Measurements from ENCODE around the gene RGL2. TPM values are rescaled to one million over a fixed set of nuclear protein-coding genes. Genes with fewer than 3 reads are reported as not detected.
A peak's percentile ranks its signal among the peaks of the same experiment; 100 is the strongest.

RGL2 gene
- total and polyA plus RNA-seq, 10 donors: 73.3 to 212 (median 142) TPM

GRCh38 chr6:33279257-33279695 is 19.5 kb downstream of the RGL2 start:
- Histone ChIP-seq H3K27ac (peak overlapping the region in 6 of 8 donors; percentile 95 to 99 (median 98)), H3K27me3 (replicated peaks in 1 of 7) (no peaks in the 10 kb centered on the region), H3K36me3 (peaks cover 0 to 86% (median 64%) of the 10 kb centered on the region in 6 donors), H3K4me1 (peaks cover 45 to 73% (median 62%) of the 10 kb centered on the region in 6 donors), H3K9me3 (no peaks in the 10 kb centered on the region), H3K4me3 (peak overlapping the region in 3 of 8 donors; percentile 6 to 80 (median 8))
- WGBS, 5 donors: 64 to 84% (median 72%) methylated on average over 11 to 13 of the region's 13 CpGs
- TF ChIP-seq POLR2AphosphoS5 (IDR thresholded peaks at IDR 0.05): peak; percentile 55 to 70 (median 61)
- TF ChIP-seq POLR2A (IDR thresholded peaks at IDR 0.05): no peak
- intact Hi-C loops (cut with DNase I; ENCODE audit: low total_unique reads): no loop called here
- DNase-seq: peak; percentile 80

GRCh38 chr6:33278810-33279209 is 19.9 kb downstream of the RGL2 start:
- TF ChIP-seq POLR2AphosphoS5 (IDR thresholded peaks at IDR 0.05): no peak
- TF ChIP-seq POLR2A (IDR thresholded peaks at IDR 0.05): no peak
- TF ChIP-seq, protein P1, sequence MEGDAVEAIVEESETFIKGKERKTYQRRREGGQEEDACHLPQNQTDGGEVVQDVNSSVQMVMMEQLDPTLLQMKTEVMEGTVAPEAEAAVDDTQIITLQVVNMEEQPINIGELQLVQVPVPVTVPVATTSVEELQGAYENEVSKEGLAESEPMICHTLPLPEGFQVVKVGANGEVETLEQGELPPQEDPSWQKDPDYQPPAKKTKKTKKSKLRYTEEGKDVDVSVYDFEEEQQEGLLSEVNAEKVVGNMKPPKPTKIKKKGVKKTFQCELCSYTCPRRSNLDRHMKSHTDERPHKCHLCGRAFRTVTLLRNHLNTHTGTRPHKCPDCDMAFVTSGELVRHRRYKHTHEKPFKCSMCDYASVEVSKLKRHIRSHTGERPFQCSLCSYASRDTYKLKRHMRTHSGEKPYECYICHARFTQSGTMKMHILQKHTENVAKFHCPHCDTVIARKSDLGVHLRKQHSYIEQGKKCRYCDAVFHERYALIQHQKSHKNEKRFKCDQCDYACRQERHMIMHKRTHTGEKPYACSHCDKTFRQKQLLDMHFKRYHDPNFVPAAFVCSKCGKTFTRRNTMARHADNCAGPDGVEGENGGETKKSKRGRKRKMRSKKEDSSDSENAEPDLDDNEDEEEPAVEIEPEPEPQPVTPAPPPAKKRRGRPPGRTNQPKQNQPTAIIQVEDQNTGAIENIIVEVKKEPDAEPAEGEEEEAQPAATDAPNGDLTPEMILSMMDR (IDR thresholded peaks at IDR 0.05 in 8 of 11, conservative IDR thresholded peaks at IDR 0.05 in 3 of 11): no peak
- peaks cover 0 to 86% (median 64%) of the 10 kb centered on the region in 6 donors for H3K36me3 ChIP-seq
- no peaks in the 10 kb centered on the region for H3K27me3 ChIP-seq (replicated peaks in 1 of 7)
- no peaks in the 10 kb centered on the region for H3K9me3 ChIP-seq
- DNase-seq: peak; percentile 68
- peaks cover 50 to 78% (median 66%) of the 10 kb centered on the region in 6 donors for H3K4me1 ChIP-seq
- H3K27ac ChIP-seq: peak overlapping the region in 7 of 8 donors; percentile 94 to 99 (median 97)
- WGBS, 5 donors: 75 to 98% (median 89%) methylated on average over 3 of the region's 3 CpGs
- H3K4me3 ChIP-seq: peak overlapping the region in 3 of 8 donors; percentile 80 to 86 (median 80)
- intact Hi-C loops (cut with DNase I; ENCODE audit: low total_unique reads): no loop called here

DNA sequence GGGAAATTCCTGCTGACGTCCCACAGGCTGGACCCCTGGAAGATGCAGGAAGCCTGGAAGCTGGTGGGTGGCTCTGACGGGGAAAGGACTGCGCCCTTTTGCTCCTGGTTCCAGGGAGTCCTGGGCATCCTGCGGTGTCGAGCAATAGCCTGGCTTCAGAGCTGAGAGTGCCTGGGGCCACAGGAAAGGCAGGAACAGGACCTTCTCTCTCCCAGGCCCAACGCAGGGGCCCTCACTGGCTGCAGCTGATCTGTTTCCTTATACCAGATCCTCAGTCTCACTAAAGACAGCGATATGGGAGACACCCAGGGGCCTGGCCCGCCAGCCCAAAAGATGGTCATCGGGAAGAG is 20.4 kb downstream of the RGL2 start:
- DNase-seq: no peak
- H3K27me3 ChIP-seq (replicated peaks in 1 of 7): no peaks in the 10 kb centered on the region
- no peak for TF ChIP-seq POLR2AphosphoS5 (IDR thresholded peaks at IDR 0.05)
- TF ChIP-seq, protein P1 (IDR thresholded peaks at IDR 0.05 in 8 of 11, conservative IDR thresholded peaks at IDR 0.05 in 3 of 11): no peak
- no peak for TF ChIP-seq POLR2A (IDR thresholded peaks at IDR 0.05)
- peaks cover 54 to 83% (median 71%) of the 10 kb centered on the region in 6 donors for H3K4me1 ChIP-seq
- intact Hi-C loops (cut with DNase I; ENCODE audit: low total_unique reads): no loop called here
- peak overlapping the region in 5 of 8 donors; percentile 74 to 86 (median 80) for H3K4me3 ChIP-seq
- WGBS, 5 donors: 75 to 85% (median 80%) methylated on average over 8 to 9 of the region's 9 CpGs
- peak overlapping the region; percentile 94 to 99 (median 97) for H3K27ac ChIP-seq
- no peaks in the 10 kb centered on the region for H3K9me3 ChIP-seq
- H3K36me3 ChIP-seq: peaks cover 0 to 86% (median 62%) of the 10 kb centered on the region in 6 donors

GRCh38 chr6:33277663-33278391 is 20.9 kb downstream of the RGL2 start:
- 12 to 40% (median 25%) methylated on average over 29 to 39 of the region's 39 CpGs for WGBS, 5 donors
- peaks cover 59 to 88% (median 76%) of the 10 kb centered on the region in 6 donors for H3K4me1 ChIP-seq

More at GRCh38 chr6:33277663-33278391, 20.9 kb downstream of the RGL2 start:
- no peaks in the 10 kb centered on the region for H3K27me3 ChIP-seq (replicated peaks in 1 of 7)
- H3K9me3 ChIP-seq: no peaks in the 10 kb centered on the region
- peak overlapping the region; percentile 94 to 99 (median 97) for H3K27ac ChIP-seq
- DNase-seq: peak; percentile 88
- peaks cover 0 to 86% (median 59%) of the 10 kb centered on the region in 6 donors for H3K36me3 ChIP-seq
- peak overlapping the region; percentile 74 to 87 (median 80) for H3K4me3 ChIP-seq
- TF ChIP-seq, protein P1 (IDR thresholded peaks at IDR 0.05 in 8 of 11, conservative IDR thresholded peaks at IDR 0.05 in 3 of 11): no peak
- TF ChIP-seq POLR2AphosphoS5 (IDR thresholded peaks at IDR 0.05): peak in 1 of 3 donors; percentile 15
- intact Hi-C loops (cut with DNase I; ENCODE audit: low total_unique reads): no loop called here

Data from spleen (tissue), 11 donors.